Measurements from ENCODE around the gene SLC25A25. TPM values are rescaled to one million over a fixed set of nuclear protein-coding genes. Genes with fewer than 3 reads are reported as not detected.

SLC25A25 gene
- total RNA-seq, 1 donor from 2014 or later, result 13.0 TPM

DNA sequence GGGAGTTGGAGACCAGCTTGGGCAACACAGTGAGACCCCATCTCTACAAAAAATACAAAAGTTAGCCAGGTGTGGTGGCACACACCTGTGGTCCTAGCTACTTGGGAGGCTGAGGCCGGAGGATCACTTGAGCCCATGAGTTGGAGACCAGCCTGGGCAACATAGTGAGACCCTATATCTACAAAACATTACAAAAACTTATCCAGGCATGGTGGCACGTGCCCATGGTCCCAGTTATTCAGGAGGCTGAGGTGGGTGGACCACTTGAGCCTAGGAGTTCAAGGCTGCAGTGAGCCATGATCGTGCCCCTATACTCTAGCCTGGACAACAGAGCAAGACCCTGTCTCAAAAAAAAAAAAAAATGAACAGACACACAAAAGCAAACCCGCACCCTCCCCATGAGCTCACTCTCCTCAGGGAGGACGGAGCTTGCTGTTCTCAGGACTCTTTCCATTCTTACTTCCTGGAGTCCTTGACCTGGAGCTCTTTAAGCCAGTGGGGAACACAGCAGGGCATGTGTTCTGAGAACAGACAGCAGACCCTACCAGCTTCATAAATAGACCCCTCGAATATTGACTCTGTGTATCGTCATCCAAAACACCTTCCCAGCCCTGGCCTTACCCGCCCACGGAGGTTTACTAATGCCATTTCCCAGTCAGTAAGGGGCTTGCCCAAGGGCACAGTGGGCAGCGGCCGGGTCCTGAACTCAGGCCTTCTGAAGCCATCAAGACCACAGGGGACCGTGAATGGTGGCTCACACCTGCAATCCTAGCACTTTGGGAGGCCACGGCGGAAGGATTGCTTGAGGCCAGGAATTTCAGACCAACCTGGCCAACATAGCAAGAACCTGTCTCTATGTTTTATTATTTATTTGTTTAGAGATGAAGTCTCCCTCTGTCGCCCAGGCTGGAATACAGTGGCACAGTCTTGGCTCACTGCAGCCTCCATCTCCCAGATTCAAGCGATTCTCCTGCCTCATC, 48.4 kb downstream of the SLC25A25 start:
- Histone ChIP-seq H3K4me1 (ENCODE audit: control insufficient read depth in 3 of 3, insufficient read depth in 3 of 3, low read length in 3 of 3) (peaks cover 6 to 35% (median 28%) of the 10 kb centered on the region in 3 donors), H3K36me3 (ENCODE audit: control insufficient read depth in 3 of 3, insufficient read depth in 3 of 3, low read length in 3 of 3) (peaks cover 2 to 13% (median 12%) of the 10 kb centered on the region in 3 donors), H3K9me3 (ENCODE audit: control insufficient read depth in 3 of 3, low read length in 3 of 3) (no peaks in the 10 kb centered on the region), H3K9ac (ENCODE audit: low read depth in 1 of 3, low read length in 3 of 3) (no peak overlapping the region), H3K4me3 (ENCODE audit: low read length in 3 of 3) (no peak overlapping the region), H3K27me3 (ENCODE audit: control insufficient read depth in 3 of 3, insufficient read depth in 3 of 3, low read length in 3 of 3) (no peaks in the 10 kb centered on the region), H3K27ac (ENCODE audit: low read depth, low read length) (no peak overlapping the region)

DNA sequence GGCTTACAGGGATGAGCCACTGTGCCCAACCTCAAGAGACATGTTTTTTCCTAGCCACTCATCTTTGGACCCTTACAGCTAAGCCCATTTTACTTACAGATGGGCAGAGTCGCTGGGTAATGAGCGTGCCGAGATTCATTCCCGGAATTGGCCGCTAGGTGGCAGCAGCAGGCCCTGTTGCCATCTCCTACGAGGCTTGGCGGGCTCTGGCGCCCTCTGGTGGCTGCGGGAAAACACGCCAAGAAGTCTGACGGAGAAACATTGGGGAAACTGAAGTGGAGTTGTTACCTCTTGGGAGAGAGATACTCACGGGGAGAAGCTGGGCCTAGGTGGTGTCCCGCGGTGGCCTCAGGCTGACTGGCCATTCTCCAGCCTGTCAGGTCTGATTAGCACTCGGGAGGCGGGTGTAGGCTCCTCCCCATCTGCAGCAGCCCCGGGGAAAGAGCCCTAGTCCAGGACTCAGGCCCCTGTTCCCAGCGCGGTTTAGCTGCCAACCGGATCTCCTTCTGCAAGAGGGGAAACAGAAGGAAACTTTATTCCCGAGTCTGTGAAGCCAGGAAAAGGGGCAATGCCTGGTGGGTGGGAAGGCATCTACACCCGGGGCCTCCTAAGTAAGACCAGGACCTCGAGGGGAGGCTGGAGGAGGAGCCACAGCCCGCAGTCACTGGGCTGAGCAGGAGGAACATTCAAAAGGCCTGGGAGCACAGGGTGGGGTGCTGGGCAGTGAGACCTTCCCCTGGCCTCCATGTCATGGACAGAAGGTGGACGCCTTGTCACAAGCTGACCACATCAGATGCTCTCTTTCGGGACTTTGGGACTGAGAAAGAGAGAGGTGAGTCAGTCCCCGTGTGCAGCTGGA, 49.8 kb downstream of the SLC25A25 start:
- no peak overlapping the region for H3K4me3 ChIP-seq (ENCODE audit: low read length in 3 of 3)
- no peaks in the 10 kb centered on the region for H3K27me3 ChIP-seq (ENCODE audit: control insufficient read depth in 3 of 3, insufficient read depth in 3 of 3, low read length in 3 of 3)
- peak overlapping the region in 2 of 3 donors; percentile 40 to 72 for H3K9ac ChIP-seq (ENCODE audit: low read depth in 1 of 3, low read length in 3 of 3)
- H3K9me3 ChIP-seq (ENCODE audit: control insufficient read depth in 3 of 3, low read length in 3 of 3), result no peaks in the 10 kb centered on the region
- H3K36me3 ChIP-seq (ENCODE audit: control insufficient read depth in 3 of 3, insufficient read depth in 3 of 3, low read length in 3 of 3), result peaks cover 7 to 24% (median 19%) of the 10 kb centered on the region in 3 donors
- H3K4me1 ChIP-seq (ENCODE audit: control insufficient read depth in 3 of 3, insufficient read depth in 3 of 3, low read length in 3 of 3), result peaks cover 6 to 31% (median 19%) of the 10 kb centered on the region in 3 donors
- no peak overlapping the region for H3K27ac ChIP-seq (ENCODE audit: low read depth, low read length)

DNA sequence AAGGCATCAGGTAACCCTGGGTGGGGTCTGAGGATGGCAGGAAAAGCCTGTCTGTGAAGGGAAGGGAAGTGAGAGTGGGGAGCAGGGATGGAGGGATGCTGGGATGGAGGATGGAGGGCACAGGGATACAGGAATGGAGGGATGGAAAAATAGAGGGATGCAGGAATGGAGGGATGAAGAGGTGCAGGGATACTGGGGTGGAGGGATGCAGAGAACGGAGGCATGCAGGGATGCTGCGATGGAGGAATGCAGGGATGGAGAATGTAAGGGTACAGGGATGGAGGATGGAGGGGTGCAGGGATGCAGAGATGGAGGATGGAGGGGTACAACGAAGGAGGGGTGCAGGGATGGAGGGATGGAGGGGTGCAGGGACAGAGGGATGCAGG, 50.4 kb downstream of the SLC25A25 start:
- H3K9me3 ChIP-seq (ENCODE audit: control insufficient read depth in 3 of 3, low read length in 3 of 3), result no peaks in the 10 kb centered on the region
- peaks cover 9 to 28% (median 21%) of the 10 kb centered on the region in 3 donors for H3K36me3 ChIP-seq (ENCODE audit: control insufficient read depth in 3 of 3, insufficient read depth in 3 of 3, low read length in 3 of 3)
- no peak overlapping the region for H3K27ac ChIP-seq (ENCODE audit: low read depth, low read length)
- peaks cover 6 to 28% (median 15%) of the 10 kb centered on the region in 3 donors for H3K4me1 ChIP-seq (ENCODE audit: control insufficient read depth in 3 of 3, insufficient read depth in 3 of 3, low read length in 3 of 3)
- no peak overlapping the region for H3K4me3 ChIP-seq (ENCODE audit: low read length in 3 of 3)
- H3K27me3 ChIP-seq (ENCODE audit: control insufficient read depth in 3 of 3, insufficient read depth in 3 of 3, low read length in 3 of 3), result no peaks in the 10 kb centered on the region
- no peak overlapping the region for H3K9ac ChIP-seq (ENCODE audit: low read depth in 1 of 3, low read length in 3 of 3)

DNA sequence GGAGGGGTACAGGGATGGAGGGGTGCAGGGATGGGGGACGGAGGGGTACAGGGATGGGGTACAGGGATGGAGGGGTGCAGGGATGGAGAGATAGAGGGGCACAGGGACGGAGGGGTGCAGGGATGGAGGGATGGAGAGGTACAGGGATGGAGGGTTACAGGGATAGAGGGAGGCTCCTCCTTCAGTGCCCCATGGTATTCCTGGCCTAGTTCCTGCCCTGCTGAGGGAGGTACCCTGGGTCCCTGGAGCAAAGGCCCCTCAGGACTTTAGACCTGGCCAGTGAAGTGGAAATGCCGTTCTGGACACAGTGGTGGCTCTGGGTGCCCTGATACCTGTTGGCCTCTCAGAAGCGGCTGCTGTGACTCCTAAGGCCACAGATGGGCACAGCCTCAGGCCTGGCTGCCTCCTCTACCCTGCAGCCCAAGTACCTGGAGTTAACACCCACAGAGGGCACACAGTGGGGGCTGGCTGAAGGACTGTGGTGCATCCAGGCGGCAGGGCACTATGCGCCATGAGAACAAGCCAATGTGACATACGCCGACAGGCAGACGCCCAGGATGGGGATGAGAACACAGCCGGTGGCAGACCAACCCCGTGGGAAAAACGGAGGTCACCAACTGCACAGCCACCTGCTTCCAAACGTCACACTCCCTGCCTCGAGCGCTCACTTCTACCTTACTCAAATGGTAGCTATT, 51.1 kb downstream of the SLC25A25 start:
- Histone ChIP-seq H3K4me1 (ENCODE audit: control insufficient read depth in 3 of 3, insufficient read depth in 3 of 3, low read length in 3 of 3) (peaks cover 6 to 28% (median 15%) of the 10 kb centered on the region in 3 donors), H3K36me3 (ENCODE audit: control insufficient read depth in 3 of 3, insufficient read depth in 3 of 3, low read length in 3 of 3) (peaks cover 9 to 26% (median 18%) of the 10 kb centered on the region in 3 donors), H3K9me3 (ENCODE audit: control insufficient read depth in 3 of 3, low read length in 3 of 3) (no peaks in the 10 kb centered on the region), H3K27ac (ENCODE audit: low read depth, low read length) (no peak overlapping the region), H3K9ac (ENCODE audit: low read depth in 1 of 3, low read length in 3 of 3) (peak overlapping the region in 2 of 3 donors; percentile 43 to 54), H3K4me3 (ENCODE audit: low read length in 3 of 3) (no peak overlapping the region), H3K27me3 (ENCODE audit: control insufficient read depth in 3 of 3, insufficient read depth in 3 of 3, low read length in 3 of 3) (no peaks in the 10 kb centered on the region)

DNA sequence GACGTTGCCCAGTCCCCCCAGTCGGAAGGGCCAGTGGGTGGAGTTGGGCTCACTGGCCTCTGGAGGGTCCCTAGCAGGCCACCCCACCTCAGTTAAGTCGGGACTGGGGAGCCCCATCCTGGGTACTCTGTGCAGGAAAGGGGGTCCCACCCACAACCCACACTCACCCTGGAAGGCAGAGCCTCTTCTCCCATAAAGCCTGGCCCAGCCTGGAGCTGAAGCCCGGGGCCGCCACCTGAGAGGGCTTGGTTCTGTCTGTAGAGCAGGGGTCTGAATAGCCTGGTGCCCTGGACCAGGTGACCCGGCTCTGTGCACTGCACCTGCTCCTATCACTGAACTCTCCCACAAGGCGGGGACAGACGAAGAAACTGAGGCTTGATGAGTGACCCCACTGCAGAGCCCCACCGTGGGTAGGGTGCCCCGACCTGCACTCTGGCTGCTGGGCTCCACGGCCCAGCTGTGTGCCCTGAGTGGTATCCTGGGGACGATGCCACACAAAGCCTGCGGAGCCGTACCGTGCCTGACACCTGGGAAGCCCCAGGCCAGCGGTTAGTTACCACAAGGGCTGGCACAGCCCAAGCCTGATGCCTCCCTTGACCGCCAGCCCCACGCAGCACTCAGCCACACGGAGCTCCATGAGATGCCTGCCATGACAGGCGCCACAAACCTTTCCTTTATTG, 52.2 kb downstream of the SLC25A25 start:
- Histone ChIP-seq H3K4me3 (ENCODE audit: low read length in 3 of 3) (no peak overlapping the region), H3K27ac (ENCODE audit: low read depth, low read length) (no peak overlapping the region), H3K36me3 (ENCODE audit: control insufficient read depth in 3 of 3, insufficient read depth in 3 of 3, low read length in 3 of 3) (peaks cover 13 to 31% (median 27%) of the 10 kb centered on the region in 3 donors), H3K9ac (ENCODE audit: low read depth in 1 of 3, low read length in 3 of 3) (peak overlapping the region in 1 of 3 donors; percentile 16), H3K27me3 (ENCODE audit: control insufficient read depth in 3 of 3, insufficient read depth in 3 of 3, low read length in 3 of 3) (no peaks in the 10 kb centered on the region), H3K4me1 (ENCODE audit: control insufficient read depth in 3 of 3, insufficient read depth in 3 of 3, low read length in 3 of 3) (peaks cover 9 to 34% (median 22%) of the 10 kb centered on the region in 3 donors), H3K9me3 (ENCODE audit: control insufficient read depth in 3 of 3, low read length in 3 of 3) (no peaks in the 10 kb centered on the region)

DNA sequence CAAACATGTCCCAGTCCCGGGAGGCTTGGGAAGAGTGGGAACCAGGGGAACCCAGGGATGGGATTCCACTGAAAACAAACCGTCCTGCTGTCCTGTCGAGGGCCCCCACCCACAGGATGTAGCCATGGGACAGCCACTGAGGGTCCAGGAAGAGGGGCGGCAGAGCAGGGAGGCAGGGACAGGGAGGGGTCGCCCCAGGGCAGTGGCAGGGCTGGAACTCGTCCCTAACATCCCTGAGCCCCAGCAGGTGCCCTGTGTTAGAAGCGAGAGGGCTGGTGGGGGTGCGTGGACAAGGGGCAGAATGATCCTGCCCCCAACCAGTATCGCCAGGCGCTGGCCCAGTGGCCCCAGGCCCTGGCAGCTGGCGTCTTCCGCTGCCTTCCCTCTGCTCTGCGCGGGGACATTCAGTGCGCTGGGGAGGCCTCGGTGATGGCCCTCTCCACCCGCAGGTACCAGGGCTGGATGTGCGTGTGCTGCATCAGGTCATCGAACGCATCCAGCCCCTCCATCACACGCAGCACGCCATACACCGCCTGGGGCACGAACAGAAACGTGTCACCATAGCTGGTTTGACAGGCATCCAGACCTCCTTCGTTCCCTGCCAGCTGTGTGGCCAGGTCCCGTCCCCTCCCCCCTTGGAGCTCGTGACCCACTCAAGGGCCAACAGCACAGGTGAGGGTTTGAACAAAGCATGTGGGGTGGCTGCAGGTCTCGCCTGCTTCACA, 52.9 kb downstream of the SLC25A25 start:
- Histone ChIP-seq H3K9me3 (ENCODE audit: control insufficient read depth in 3 of 3, low read length in 3 of 3) (no peaks in the 10 kb centered on the region), H3K4me3 (ENCODE audit: low read length in 3 of 3) (no peak overlapping the region), H3K27me3 (ENCODE audit: control insufficient read depth in 3 of 3, insufficient read depth in 3 of 3, low read length in 3 of 3) (no peaks in the 10 kb centered on the region), H3K36me3 (ENCODE audit: control insufficient read depth in 3 of 3, insufficient read depth in 3 of 3, low read length in 3 of 3) (peaks cover 13 to 33% (median 27%) of the 10 kb centered on the region in 3 donors), H3K4me1 (ENCODE audit: control insufficient read depth in 3 of 3, insufficient read depth in 3 of 3, low read length in 3 of 3) (peaks cover 15 to 41% (median 29%) of the 10 kb centered on the region in 3 donors), H3K27ac (ENCODE audit: low read depth, low read length) (no peak overlapping the region), H3K9ac (ENCODE audit: low read depth in 1 of 3, low read length in 3 of 3) (peak overlapping the region in 1 of 3 donors; percentile 16)

DNA sequence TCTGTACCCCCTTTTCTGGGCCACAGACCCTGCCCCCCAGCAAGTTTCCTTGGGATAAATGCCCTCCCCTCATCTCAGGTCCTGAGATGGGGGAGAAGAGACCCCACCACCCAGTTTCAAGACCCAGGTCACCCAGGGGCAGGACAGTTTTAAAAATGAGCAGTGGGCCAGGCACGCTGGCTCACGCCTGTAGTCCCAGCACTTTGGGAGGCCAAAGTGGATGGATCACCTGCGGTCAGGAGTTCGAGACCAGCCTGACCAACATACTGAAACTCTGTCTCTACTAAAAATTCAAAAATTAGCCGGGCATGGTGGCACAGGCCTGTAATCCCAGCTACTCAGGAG, 53.4 kb downstream of the SLC25A25 start:
- H3K4me1 ChIP-seq (ENCODE audit: control insufficient read depth in 3 of 3, insufficient read depth in 3 of 3, low read length in 3 of 3), result peaks cover 20 to 46% (median 34%) of the 10 kb centered on the region in 3 donors
- H3K9ac ChIP-seq (ENCODE audit: low read depth in 1 of 3, low read length in 3 of 3), result no peak overlapping the region
- no peaks in the 10 kb centered on the region for H3K9me3 ChIP-seq (ENCODE audit: control insufficient read depth in 3 of 3, low read length in 3 of 3)
- no peaks in the 10 kb centered on the region for H3K27me3 ChIP-seq (ENCODE audit: control insufficient read depth in 3 of 3, insufficient read depth in 3 of 3, low read length in 3 of 3)
- H3K36me3 ChIP-seq (ENCODE audit: control insufficient read depth in 3 of 3, insufficient read depth in 3 of 3, low read length in 3 of 3), result peaks cover 13 to 33% (median 27%) of the 10 kb centered on the region in 3 donors
- no peak overlapping the region for H3K27ac ChIP-seq (ENCODE audit: low read depth, low read length)
- H3K4me3 ChIP-seq (ENCODE audit: low read length in 3 of 3), result no peak overlapping the region

DNA sequence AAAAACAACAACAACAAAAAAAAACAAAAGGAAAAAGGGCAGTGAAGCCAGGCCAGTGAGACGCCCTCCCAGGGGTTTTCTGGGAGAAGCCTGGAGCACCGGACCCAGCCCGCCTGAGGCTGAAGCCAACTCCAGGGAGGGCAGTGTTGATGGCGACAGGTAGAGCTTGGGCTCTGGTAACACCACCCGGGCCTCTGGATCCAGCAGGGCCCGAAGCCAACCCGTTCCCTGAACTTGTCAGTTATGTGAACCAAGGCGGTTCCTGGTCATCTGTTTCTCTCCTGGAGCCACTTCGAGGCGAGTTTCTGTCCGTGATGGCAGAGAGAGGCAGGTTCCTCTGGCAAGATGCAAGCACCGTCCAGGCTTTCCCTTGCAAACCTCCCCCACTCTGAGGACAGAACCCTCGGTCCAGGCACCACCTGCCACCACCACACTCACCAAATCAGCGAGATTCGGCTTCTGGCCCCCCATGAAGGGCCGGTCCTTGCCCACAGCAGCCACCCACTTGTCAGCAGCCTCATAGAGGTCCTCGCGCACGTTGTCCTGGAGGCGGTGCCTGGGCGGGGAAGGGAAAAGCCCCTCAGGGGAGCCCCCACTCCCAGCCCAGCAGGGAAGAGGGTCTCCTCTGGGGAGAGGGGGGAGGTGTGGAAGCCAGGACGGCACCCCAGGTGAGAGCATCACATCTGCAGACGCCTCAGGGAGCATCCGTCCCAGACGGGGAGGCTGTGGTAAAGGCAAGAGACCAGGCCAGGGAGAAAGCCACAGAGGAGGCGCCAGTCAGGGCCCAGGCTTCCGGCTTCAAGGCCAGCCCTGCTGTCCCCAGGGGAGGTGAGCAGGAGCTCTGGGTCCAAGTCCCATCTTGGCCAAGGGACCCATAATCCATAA, 54.1 kb downstream of the SLC25A25 start:
- H3K36me3 ChIP-seq (ENCODE audit: control insufficient read depth in 3 of 3, insufficient read depth in 3 of 3, low read length in 3 of 3), result peaks cover 13 to 33% (median 27%) of the 10 kb centered on the region in 3 donors
- no peak overlapping the region for H3K4me3 ChIP-seq (ENCODE audit: low read length in 3 of 3)
- H3K9me3 ChIP-seq (ENCODE audit: control insufficient read depth in 3 of 3, low read length in 3 of 3), result no peaks in the 10 kb centered on the region
- peaks cover 24 to 48% (median 41%) of the 10 kb centered on the region in 3 donors for H3K4me1 ChIP-seq (ENCODE audit: control insufficient read depth in 3 of 3, insufficient read depth in 3 of 3, low read length in 3 of 3)
- no peak overlapping the region for H3K27ac ChIP-seq (ENCODE audit: low read depth, low read length)
- no peaks in the 10 kb centered on the region for H3K27me3 ChIP-seq (ENCODE audit: control insufficient read depth in 3 of 3, insufficient read depth in 3 of 3, low read length in 3 of 3)
- no peak overlapping the region for H3K9ac ChIP-seq (ENCODE audit: low read depth in 1 of 3, low read length in 3 of 3)

All from skeletal muscle tissue (tissue), 4 donors.